GM12872 (cell line): Measurements from ENCODE around the gene ANKRD16.

ENCODE experiments used
- CTCF ChIP-seq: IDR thresholded peaks from 3 replicates; pipeline ENCODE4 v1.5.1; 2011; ENCODE audit warnings: low read depth, mild to moderate bottlenecking, low read length, moderate library complexity; ENCODE audit not compliant: insufficient read depth

The ANKRD16 gene

GRCh38 chr10:5902511-5903274, 13.0 kb upstream of the ANKRD16 start:
- TF ChIP-seq CTCF: no peak

GRCh38 chr10:5900247-5900646, 10.6 kb upstream of the ANKRD16 start:
- no peak for TF ChIP-seq CTCF

- TF ChIP-seq CTCF: no peak
These were observed 8.5 kb upstream of the ANKRD16 start for GRCh38 chr10:5898163-5898562.

- TF ChIP-seq CTCF: no peak
These were observed 7.8 kb upstream of the ANKRD16 start for GRCh38 chr10:5897504-5897903.

GRCh38 chr10:5897053-5897340, 7.3 kb upstream of the ANKRD16 start:
- TF ChIP-seq CTCF: no peak

- no peak for TF ChIP-seq CTCF
These were observed 6.7 kb upstream of the ANKRD16 start for GRCh38 chr10:5896208-5897052.

GRCh38 chr10:5895804-5896203, 6.1 kb upstream of the ANKRD16 start:
- TF ChIP-seq CTCF: no peak
